ENCODE results near the gene PITPNM3. TPM values are rescaled to one million over a fixed set of nuclear protein-coding genes. Genes with fewer than 3 reads are reported as not detected.

The PITPNM3 gene
- total and polyA plus RNA-seq, 11 donors: 0.16 to 1.7 (median 0.33) TPM

DNA sequence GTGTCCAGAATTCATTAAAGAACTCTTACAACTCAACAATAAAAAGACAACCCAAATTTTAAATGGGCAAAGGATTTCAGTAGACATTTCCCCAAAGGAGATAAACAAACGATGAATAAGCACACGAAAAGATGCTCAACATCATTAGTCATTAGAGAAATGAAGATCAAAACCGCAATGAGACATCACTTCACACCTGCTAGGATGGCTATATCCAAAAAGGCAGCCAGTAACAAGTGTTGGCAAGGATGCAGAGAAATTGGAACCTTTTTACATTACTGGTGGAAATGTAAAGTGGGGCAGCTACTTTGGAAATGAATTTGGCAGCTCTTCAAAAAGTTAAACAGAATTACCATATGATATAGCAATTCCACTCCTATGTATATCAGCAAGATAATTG lies 42.0 kb downstream of the PITPNM3 start:
- Histone ChIP-seq H3K4me1 (no peaks in the 10 kb centered on the region), H3K27ac (no peak overlapping the region), H3K9me3 (no peaks in the 10 kb centered on the region), H3K4me3 (no peak overlapping the region), H3K27me3 (peaks cover 0 to 16% (median 0%) of the 10 kb centered on the region in 9 donors), H3K36me3 (no peaks in the 10 kb centered on the region)
- ATAC-seq (no peak), DNase-seq (no peak)
- intact Hi-C loops (cut with DNase I): no loop called here
- 77 to 84% (median 82%) methylated on average over 3 of the region's 3 CpGs for WGBS, 4 donors
- TF ChIP-seq, protein P1, sequence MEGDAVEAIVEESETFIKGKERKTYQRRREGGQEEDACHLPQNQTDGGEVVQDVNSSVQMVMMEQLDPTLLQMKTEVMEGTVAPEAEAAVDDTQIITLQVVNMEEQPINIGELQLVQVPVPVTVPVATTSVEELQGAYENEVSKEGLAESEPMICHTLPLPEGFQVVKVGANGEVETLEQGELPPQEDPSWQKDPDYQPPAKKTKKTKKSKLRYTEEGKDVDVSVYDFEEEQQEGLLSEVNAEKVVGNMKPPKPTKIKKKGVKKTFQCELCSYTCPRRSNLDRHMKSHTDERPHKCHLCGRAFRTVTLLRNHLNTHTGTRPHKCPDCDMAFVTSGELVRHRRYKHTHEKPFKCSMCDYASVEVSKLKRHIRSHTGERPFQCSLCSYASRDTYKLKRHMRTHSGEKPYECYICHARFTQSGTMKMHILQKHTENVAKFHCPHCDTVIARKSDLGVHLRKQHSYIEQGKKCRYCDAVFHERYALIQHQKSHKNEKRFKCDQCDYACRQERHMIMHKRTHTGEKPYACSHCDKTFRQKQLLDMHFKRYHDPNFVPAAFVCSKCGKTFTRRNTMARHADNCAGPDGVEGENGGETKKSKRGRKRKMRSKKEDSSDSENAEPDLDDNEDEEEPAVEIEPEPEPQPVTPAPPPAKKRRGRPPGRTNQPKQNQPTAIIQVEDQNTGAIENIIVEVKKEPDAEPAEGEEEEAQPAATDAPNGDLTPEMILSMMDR (IDR thresholded peaks at IDR 0.05): no peak
- no peak for TF ChIP-seq POLR2A (IDR thresholded peaks at IDR 0.05)

- intact Hi-C loops (cut with DNase I): no loop called here
- TF ChIP-seq, protein P1 (IDR thresholded peaks at IDR 0.05): no peak
- no peak for TF ChIP-seq POLR2A (IDR thresholded peaks at IDR 0.05)
- ATAC-seq (no peak), DNase-seq (no peak)
- H3K4me3 ChIP-seq: no peak overlapping the region
- H3K9me3 ChIP-seq: no peaks in the 10 kb centered on the region
- no peaks in the 10 kb centered on the region for H3K36me3 ChIP-seq
- WGBS, 4 donors: 20 to 31% (median 25%) methylated on average over 2 of the region's 2 CpGs
- no peaks in the 10 kb centered on the region for H3K4me1 ChIP-seq
- H3K27me3 ChIP-seq: peaks cover 0 to 30% (median 0%) of the 10 kb centered on the region in 9 donors
- H3K27ac ChIP-seq: no peak overlapping the region
These were observed 43.8 kb downstream of the PITPNM3 start for GRCh38 chr17:6512552-6512951.

- TF ChIP-seq, protein P1 (IDR thresholded peaks at IDR 0.05): no peak
- TF ChIP-seq POLR2A (IDR thresholded peaks at IDR 0.05): no peak
- ATAC-seq (no peak), DNase-seq (no peak)
- Histone ChIP-seq H3K4me1 (no peaks in the 10 kb centered on the region), H3K27me3 (peaks cover 0 to 30% (median 0%) of the 10 kb centered on the region in 9 donors), H3K4me3 (no peak overlapping the region), H3K9me3 (no peaks in the 10 kb centered on the region), H3K27ac (no peak overlapping the region), H3K36me3 (no peaks in the 10 kb centered on the region)
- intact Hi-C loops (cut with DNase I): no loop called here
- 63 to 73% (median 68%) methylated on average over 9 of the region's 9 CpGs for WGBS, 4 donors
These were observed 45.9 kb downstream of the PITPNM3 start for GRCh38 chr17:6510321-6510977.

GRCh38 chr17:6509921-6510320 lies 46.4 kb downstream of the PITPNM3 start:
- TF ChIP-seq POLR2A (IDR thresholded peaks at IDR 0.05): no peak
- TF ChIP-seq, protein P1 (IDR thresholded peaks at IDR 0.05): no peak
- intact Hi-C loops (cut with DNase I): no loop called here
- ATAC-seq: no peak
- DNase-seq: no peak
- H3K27me3 ChIP-seq: peaks cover 0 to 30% (median 0%) of the 10 kb centered on the region in 9 donors
- H3K36me3 ChIP-seq: no peaks in the 10 kb centered on the region
- no peak overlapping the region for H3K4me3 ChIP-seq
- no peaks in the 10 kb centered on the region for H3K4me1 ChIP-seq
- 89 to 92% (median 90%) methylated on average over 4 of the region's 4 CpGs for WGBS, 4 donors
- no peaks in the 10 kb centered on the region for H3K9me3 ChIP-seq
- H3K27ac ChIP-seq: no peak overlapping the region

Data from heart left ventricle (tissue), 16 donors.